ENCODE measurements around the gene PPTC7.

The PPTC7 gene

GRCh38 chr12:110555577-110556406, 27.3 kb downstream of the PPTC7 start:
- DNase-seq (ENCODE audit: low spot score) = no peak
- no peak for TF ChIP-seq CTCF (IDR thresholded peaks at IDR 0.05; ENCODE audit: extremely low read depth, missing control alignments)

GRCh38 chr12:110554184-110554583, 28.9 kb downstream of the PPTC7 start:
- TF ChIP-seq CTCF (IDR thresholded peaks at IDR 0.05; ENCODE audit: extremely low read depth, missing control alignments) = no peak
- DNase-seq (ENCODE audit: low spot score) = no peak

GRCh38 chr12:110550981-110551380, 32.1 kb downstream of the PPTC7 start:
- no peak for TF ChIP-seq CTCF (IDR thresholded peaks at IDR 0.05; ENCODE audit: extremely low read depth, missing control alignments)
- DNase-seq (ENCODE audit: low spot score) = no peak

GRCh38 chr12:110549716-110550115, 33.4 kb downstream of the PPTC7 start:
- TF ChIP-seq CTCF (IDR thresholded peaks at IDR 0.05; ENCODE audit: extremely low read depth, missing control alignments) = no peak
- DNase-seq (ENCODE audit: low spot score) = no peak

GRCh38 chr12:110548678-110549077, 34.4 kb downstream of the PPTC7 start:
- DNase-seq (ENCODE audit: low spot score) = no peak
- TF ChIP-seq CTCF (IDR thresholded peaks at IDR 0.05; ENCODE audit: extremely low read depth, missing control alignments) = no peak

GRCh38 chr12:110547090-110547489, 36.0 kb downstream of the PPTC7 start:
- DNase-seq (ENCODE audit: low spot score) = no peak
- no peak for TF ChIP-seq CTCF (IDR thresholded peaks at IDR 0.05; ENCODE audit: extremely low read depth, missing control alignments)

GRCh38 chr12:110546339-110546738, 36.8 kb downstream of the PPTC7 start:
- DNase-seq (ENCODE audit: low spot score) = no peak
- TF ChIP-seq CTCF (IDR thresholded peaks at IDR 0.05; ENCODE audit: extremely low read depth, missing control alignments) = no peak
